Gastrocnemius medialis (tissue), 4 donors: ENCODE results near the gene ADCY5. TPM values are rescaled to one million over a fixed set of nuclear protein-coding genes. Genes with fewer than 3 reads are reported as not detected.

Experiments used
- ATAC-seq, 2 donors: fragments of 150-250 bp; one replicate each; pipeline ENCODE4 v1.9.1; 2016
- DNase-seq, 2 donors: peaks; one replicate each; pipeline ENCODE4 v3.0.0-alpha.2; 2019
- H3K27ac ChIP-seq, 4 donors: fragments of 200-600 bp; sonication (generic); 1 replicate in 1 of 4; 2 replicates in 3 of 4; pipeline ENCODE4 v1.5.1; 2016 to 2018; ENCODE audit warnings: mild to moderate bottlenecking in 2 of 4, moderate library complexity in 1 of 4
- H3K27me3 ChIP-seq, 3 donors: fragments of 200-600 bp; sonication (generic) in 2 of 3; 1 replicate in 1 of 3; 2 replicates in 2 of 3; pipeline versions ENCODE4 v1.5.1 to v1.6.0; 2016 to 2019; ENCODE audit warnings: mild to moderate bottlenecking in 1 of 3, moderate library complexity in 1 of 3
- H3K36me3 ChIP-seq, 2 donors: fragments of 200-600 bp; sonication (generic) in 1 of 2; one replicate each; pipeline ENCODE4 v1.5.1; 2017 to 2018
- H3K4me1 ChIP-seq, 2 donors: fragments of 200-600 bp; sonication (generic) in 1 of 2; one replicate each; pipeline ENCODE4 v1.5.1; 2016 to 2017; ENCODE audit warnings: mild to moderate bottlenecking in 2 of 2
- H3K4me3 ChIP-seq, 4 donors: fragments of 200-600 bp; sonication (generic) in 3 of 4; 1 replicate in 1 of 4; 2 replicates in 3 of 4; pipeline ENCODE4 v1.5.1; 2016 to 2019; ENCODE audit warnings: mild to moderate bottlenecking in 2 of 4
- H3K9me3 ChIP-seq, 3 donors: fragments of 200-600 bp; sonication (generic) in 2 of 3; 1 replicate in 1 of 3; 2 replicates in 2 of 3; pipeline ENCODE4 v1.5.1; 2016 to 2019
- POLR2A ChIP-seq, 2 donors: fragments of 450-650 bp; IDR thresholded peaks; one replicate each; pipeline ENCODE4 v1.6.1; 2017; ENCODE audit warnings: antibody characterized with exemption in 2 of 2, mild to moderate bottlenecking in 2 of 2, moderate library complexity in 2 of 2
- in situ Hi-C, 4 donors: fragments of 200-750 bp; cut with MboI; loops; one replicate each; pipeline versions ENCODE4 v1.15.0 to v1.8.0; 2017; ENCODE audit warnings: low sequenced_read_pairs in 4 of 4
- intact Hi-C: fragments of 100-400 bp; cut with DNase I; formaldehyde crosslinking; loops from one replicate; pipeline ENCODE4 v1.15.1; 2023; ENCODE audit warnings: low total_unique reads
- total RNA-seq, 4 donors: library from RNA; depleted of rRNA; stranded (reverse); fragments of >200 nt; gene quantifications; one replicate each; pipeline versions ENCODE4 v1.1.0 to v1.2.3, GENCODE V29; 2016
- TF ChIP-seq, protein P1 (sequence below), 5 experiments: fragments of 450-650 bp in 3 of 5; fragments of 200-600 bp in 2 of 5; sonication (generic) in 2 of 5; IDR thresholded peaks in 4 of 5; conservative IDR thresholded peaks in 1 of 5; 1 replicate in 4 of 5; 2 replicates in 1 of 5; pipeline ENCODE4 v1.5.1; 2016 to 2019; ENCODE audit warnings: antibody characterized with exemption in 5 of 5, mild to moderate bottlenecking in 3 of 5, moderate library complexity in 3 of 5

Gene ADCY5
- total RNA-seq, 4 donors from 2014 or later, result 1.0 to 6.4 (median 4.3) TPM

DNA sequence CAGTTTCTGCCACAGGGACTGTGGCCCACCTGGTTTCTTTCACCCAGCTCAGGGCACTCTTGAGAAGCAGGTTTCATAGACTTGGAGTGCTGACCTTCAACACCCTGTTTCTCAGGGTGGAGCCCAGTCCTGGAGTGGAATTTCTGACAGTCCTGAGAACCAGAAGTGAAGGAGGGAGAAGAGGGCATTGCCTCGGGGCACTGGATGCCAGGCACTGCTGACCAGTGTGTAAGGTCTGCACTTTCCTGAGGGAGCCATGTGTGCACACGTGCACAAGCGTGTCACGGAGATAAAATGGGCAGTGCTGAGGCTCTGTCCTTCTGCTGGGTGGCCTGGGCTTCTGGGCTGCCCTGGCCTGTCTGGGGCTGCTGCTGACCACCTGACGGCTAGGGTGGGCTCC is 128.7 kb downstream of the ADCY5 start:
- DNase-seq (no peak), ATAC-seq (no peak)
- no peaks in the 10 kb centered on the region for H3K36me3 ChIP-seq
- no peaks in the 10 kb centered on the region for H3K4me1 ChIP-seq
- TF ChIP-seq, protein P1, sequence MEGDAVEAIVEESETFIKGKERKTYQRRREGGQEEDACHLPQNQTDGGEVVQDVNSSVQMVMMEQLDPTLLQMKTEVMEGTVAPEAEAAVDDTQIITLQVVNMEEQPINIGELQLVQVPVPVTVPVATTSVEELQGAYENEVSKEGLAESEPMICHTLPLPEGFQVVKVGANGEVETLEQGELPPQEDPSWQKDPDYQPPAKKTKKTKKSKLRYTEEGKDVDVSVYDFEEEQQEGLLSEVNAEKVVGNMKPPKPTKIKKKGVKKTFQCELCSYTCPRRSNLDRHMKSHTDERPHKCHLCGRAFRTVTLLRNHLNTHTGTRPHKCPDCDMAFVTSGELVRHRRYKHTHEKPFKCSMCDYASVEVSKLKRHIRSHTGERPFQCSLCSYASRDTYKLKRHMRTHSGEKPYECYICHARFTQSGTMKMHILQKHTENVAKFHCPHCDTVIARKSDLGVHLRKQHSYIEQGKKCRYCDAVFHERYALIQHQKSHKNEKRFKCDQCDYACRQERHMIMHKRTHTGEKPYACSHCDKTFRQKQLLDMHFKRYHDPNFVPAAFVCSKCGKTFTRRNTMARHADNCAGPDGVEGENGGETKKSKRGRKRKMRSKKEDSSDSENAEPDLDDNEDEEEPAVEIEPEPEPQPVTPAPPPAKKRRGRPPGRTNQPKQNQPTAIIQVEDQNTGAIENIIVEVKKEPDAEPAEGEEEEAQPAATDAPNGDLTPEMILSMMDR (IDR thresholded peaks at IDR 0.05 in 4 of 5, conservative IDR thresholded peaks at IDR 0.05 in 1 of 5), result no peak
- TF ChIP-seq POLR2A (IDR thresholded peaks at IDR 0.05), result no peak
- no peak overlapping the region for H3K27ac ChIP-seq
- H3K9me3 ChIP-seq, result no peaks in the 10 kb centered on the region
- intact Hi-C loops, result no loop called here
- peaks cover 0 to 3% (median 0%) of the 10 kb centered on the region in 3 donors for H3K27me3 ChIP-seq
- in situ Hi-C loops, result no loop called here
- H3K4me3 ChIP-seq, result no peak overlapping the region

DNA sequence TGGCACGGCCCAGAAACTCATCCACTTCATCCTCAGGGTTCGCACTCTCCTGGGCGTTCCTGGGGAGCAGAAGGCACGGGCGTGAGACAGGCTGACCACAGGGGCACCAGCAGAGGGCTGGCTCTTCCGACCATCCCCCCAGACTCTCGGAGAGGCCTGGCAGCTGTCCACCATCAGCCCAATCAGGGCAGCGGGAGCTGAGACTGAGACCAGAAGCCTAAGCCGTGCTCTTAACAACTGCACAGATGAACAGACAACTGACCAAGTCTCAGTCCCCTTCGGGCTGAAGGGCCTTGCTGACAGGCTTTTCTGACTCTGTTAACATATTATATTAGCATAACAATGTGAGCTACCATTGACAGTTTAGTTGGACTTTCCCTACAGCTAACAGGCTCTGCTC is 129.1 kb downstream of the ADCY5 start:
- no peaks in the 10 kb centered on the region for H3K9me3 ChIP-seq
- H3K27me3 ChIP-seq, result peaks cover 0 to 3% (median 0%) of the 10 kb centered on the region in 3 donors
- H3K36me3 ChIP-seq, result no peaks in the 10 kb centered on the region
- intact Hi-C loops (no loop called here), in situ Hi-C loops (no loop called here)
- DNase-seq (no peak), ATAC-seq (no peak)
- TF ChIP-seq, protein P1 (IDR thresholded peaks at IDR 0.05 in 4 of 5, conservative IDR thresholded peaks at IDR 0.05 in 1 of 5), result no peak
- TF ChIP-seq POLR2A (IDR thresholded peaks at IDR 0.05), result no peak
- H3K4me1 ChIP-seq, result no peaks in the 10 kb centered on the region
- H3K4me3 ChIP-seq, result no peak overlapping the region
- H3K27ac ChIP-seq, result no peak overlapping the region

DNA sequence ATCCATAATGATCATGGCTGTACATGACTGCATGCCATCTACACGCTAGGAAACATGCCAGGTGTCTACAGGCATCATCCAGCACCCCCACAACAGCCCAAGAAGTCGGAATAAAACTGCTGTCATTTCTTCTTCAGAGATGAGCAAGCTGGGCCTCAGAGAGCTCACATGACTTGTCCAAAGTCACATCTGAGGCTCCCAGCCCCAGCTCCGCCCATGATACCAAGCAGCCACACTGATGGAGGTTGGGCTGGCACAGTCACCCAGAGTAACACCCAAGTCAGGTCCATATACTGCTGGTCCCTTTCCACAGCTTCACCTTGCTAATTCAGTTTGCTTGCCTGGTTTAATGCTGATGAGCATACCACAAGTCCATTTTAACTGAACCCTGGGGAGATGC is 130.5 kb downstream of the ADCY5 start:
- DNase-seq (no peak), ATAC-seq (no peak)
- intact Hi-C loops (no loop called here), in situ Hi-C loops (no loop called here)
- Histone ChIP-seq H3K4me3 (no peak overlapping the region), H3K36me3 (no peaks in the 10 kb centered on the region), H3K4me1 (no peaks in the 10 kb centered on the region), H3K27ac (no peak overlapping the region), H3K27me3 (peaks cover 0 to 3% (median 0%) of the 10 kb centered on the region in 3 donors), H3K9me3 (no peaks in the 10 kb centered on the region)
- TF ChIP-seq, protein P1 (IDR thresholded peaks at IDR 0.05 in 4 of 5, conservative IDR thresholded peaks at IDR 0.05 in 1 of 5), result no peak
- no peak for TF ChIP-seq POLR2A (IDR thresholded peaks at IDR 0.05)

DNA sequence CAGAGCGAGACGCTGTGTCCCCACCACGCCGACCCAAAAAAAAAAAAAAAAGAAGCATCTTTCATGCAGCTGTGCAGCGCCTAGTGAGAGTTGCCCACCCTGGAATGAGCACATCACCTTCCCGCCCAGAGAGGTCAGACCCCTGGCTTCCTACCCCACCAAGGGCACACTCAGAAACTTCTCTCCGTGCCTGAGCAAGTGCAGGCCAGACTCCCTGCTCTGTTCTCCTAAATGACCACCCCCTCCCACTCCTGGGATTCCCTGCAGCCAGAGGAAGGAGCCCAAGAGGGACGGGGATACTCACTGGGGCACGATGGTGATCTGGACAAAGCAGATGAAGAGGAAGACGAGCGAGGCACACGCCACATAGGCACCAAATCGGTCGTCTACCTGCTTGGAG is 131.2 kb downstream of the ADCY5 start:
- no peak overlapping the region for H3K27ac ChIP-seq
- TF ChIP-seq POLR2A (IDR thresholded peaks at IDR 0.05), result no peak
- TF ChIP-seq, protein P1 (IDR thresholded peaks at IDR 0.05 in 4 of 5, conservative IDR thresholded peaks at IDR 0.05 in 1 of 5), result no peak

DNA sequence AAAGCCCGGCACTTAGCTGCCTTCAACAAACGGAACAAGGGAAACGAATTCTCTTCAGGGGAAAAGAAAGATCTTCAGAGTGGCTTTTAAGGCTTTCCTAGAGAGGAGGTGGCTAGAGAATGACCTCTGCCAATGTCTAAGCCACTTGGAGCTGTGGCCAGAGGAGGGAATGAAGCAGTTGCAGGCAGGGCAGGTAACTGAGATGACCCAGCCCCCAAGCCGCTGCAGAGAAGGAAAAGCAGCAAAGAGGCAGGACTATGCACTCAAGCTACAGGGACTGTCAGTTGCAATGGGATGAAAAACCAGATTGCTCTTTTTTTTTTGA is 133.7 kb downstream of the ADCY5 start:
- Histone ChIP-seq H3K27me3 (peaks cover 0 to 3% (median 0%) of the 10 kb centered on the region in 3 donors), H3K27ac (no peak overlapping the region), H3K9me3 (no peaks in the 10 kb centered on the region), H3K4me3 (no peak overlapping the region), H3K4me1 (no peaks in the 10 kb centered on the region), H3K36me3 (no peaks in the 10 kb centered on the region)
- intact Hi-C loops, result no loop called here
- TF ChIP-seq, protein P1 (IDR thresholded peaks at IDR 0.05 in 4 of 5, conservative IDR thresholded peaks at IDR 0.05 in 1 of 5), result no peak
- TF ChIP-seq POLR2A (IDR thresholded peaks at IDR 0.05), result no peak
- DNase-seq (no peak), ATAC-seq (no peak)
- in situ Hi-C loops, result no loop called here

More for the DNA sequence above, 131.2 kb downstream of the ADCY5 start:
- Histone ChIP-seq H3K4me3 (no peak overlapping the region), H3K9me3 (no peaks in the 10 kb centered on the region), H3K4me1 (no peaks in the 10 kb centered on the region), H3K36me3 (no peaks in the 10 kb centered on the region), H3K27me3 (peaks cover 0 to 3% (median 0%) of the 10 kb centered on the region in 3 donors)
- in situ Hi-C loops (no loop called here), intact Hi-C loops (no loop called here)
- no peak for DNase-seq
- ATAC-seq, result no peak
